ENCODE data around the gene ZNF205.
A peak's percentile ranks its signal among the peaks of the same experiment; 100 is the strongest.

Gene ZNF205

GRCh38 chr16:3091551-3091950 is 20.8 kb upstream of the ZNF205 start:
- no peak for TF ChIP-seq CTCF (IDR thresholded peaks at IDR 0.05; ENCODE audit: control insufficient read depth, insufficient read depth, low read depth, low read length, missing control alignments)
- DNase-seq (ENCODE audit: low read depth), result no peak
- H3K4me3 ChIP-seq (ENCODE audit: control insufficient read depth, low read depth, low read length), result no peak overlapping the region

GRCh38 chr16:3092501-3092941 is 19.9 kb upstream of the ZNF205 start:
- no peak for DNase-seq (ENCODE audit: low read depth)
- H3K4me3 ChIP-seq (ENCODE audit: control insufficient read depth, low read depth, low read length), result no peak overlapping the region
- no peak for TF ChIP-seq CTCF (IDR thresholded peaks at IDR 0.05; ENCODE audit: control insufficient read depth, insufficient read depth, low read depth, low read length, missing control alignments)

- H3K4me3 ChIP-seq (ENCODE audit: control insufficient read depth, low read depth, low read length), result no peak overlapping the region
- TF ChIP-seq CTCF (IDR thresholded peaks at IDR 0.05; ENCODE audit: control insufficient read depth, insufficient read depth, low read depth, low read length, missing control alignments), result peak; percentile 47
- DNase-seq (ENCODE audit: low read depth), result no peak
Measured at GRCh38 chr16:3094289-3095027, 17.9 kb upstream of the ZNF205 start.

- peak; percentile 14 for TF ChIP-seq CTCF (IDR thresholded peaks at IDR 0.05; ENCODE audit: control insufficient read depth, insufficient read depth, low read depth, low read length, missing control alignments)
- H3K4me3 ChIP-seq (ENCODE audit: control insufficient read depth, low read depth, low read length), result no peak overlapping the region
- no peak for DNase-seq (ENCODE audit: low read depth)
Measured at GRCh38 chr16:3095869-3096268, 16.5 kb upstream of the ZNF205 start.

GRCh38 chr16:3096362-3096761 is 16.0 kb upstream of the ZNF205 start:
- no peak for TF ChIP-seq CTCF (IDR thresholded peaks at IDR 0.05; ENCODE audit: control insufficient read depth, insufficient read depth, low read depth, low read length, missing control alignments)
- H3K4me3 ChIP-seq (ENCODE audit: control insufficient read depth, low read depth, low read length), result no peak overlapping the region
- DNase-seq (ENCODE audit: low read depth), result no peak

- no peak overlapping the region for H3K4me3 ChIP-seq (ENCODE audit: control insufficient read depth, low read depth, low read length)
- TF ChIP-seq CTCF (IDR thresholded peaks at IDR 0.05; ENCODE audit: control insufficient read depth, insufficient read depth, low read depth, low read length, missing control alignments), result no peak
- DNase-seq (ENCODE audit: low read depth), result no peak
Measured at GRCh38 chr16:3097266-3097665, 15.1 kb upstream of the ZNF205 start.

Measured in AG09309 (cell line).